Left colon (tissue), 2 donors: ENCODE results near the gene ZBTB17. TPM values are rescaled to one million over a fixed set of nuclear protein-coding genes. Genes with fewer than 3 reads are reported as not detected.
A peak's percentile ranks its signal among the peaks of the same experiment; 100 is the strongest.

ENCODE experiments used
- ATAC-seq: fragments of 200-7000 bp; cut with Tn5 transposase; one replicate; pipeline ENCODE4 v1.9.1; 2020; ENCODE audit warnings: mild to moderate bottlenecking, moderate library complexity
- DNase-seq, 2 donors: peaks; one replicate each; pipeline ENCODE4 v3.0.0-alpha.2; 2020
- intact Hi-C, 2 donors: fragments of 100-400 bp; cut with DNase I in 1 of 2; cut with micrococcal nuclease in 1 of 2; formaldehyde crosslinking; loops; one replicate each; pipeline versions ENCODE4 v1.11.2 to v1.14.0; 2022; cut with DNase I, micrococcal nuclease
- total RNA-seq, 2 donors: library from RNA; stranded (reverse); fragmentation: NEBNext Ultra II Directional; extraction: Animal tissue kit (Norgen Biotek cat#: 25700); gene quantifications; one replicate each; pipeline ENCODE4 v1.2.1, GENCODE V29; 2021
- donor health status: DM: no; HTN: no; CAD: no.
- donor health status: DM: yes; HTN: yes; CAD: no.

ZBTB17 gene
- total RNA-seq, 2 donors from 2014 or later = 29.1 to 30.0 TPM

DNA sequence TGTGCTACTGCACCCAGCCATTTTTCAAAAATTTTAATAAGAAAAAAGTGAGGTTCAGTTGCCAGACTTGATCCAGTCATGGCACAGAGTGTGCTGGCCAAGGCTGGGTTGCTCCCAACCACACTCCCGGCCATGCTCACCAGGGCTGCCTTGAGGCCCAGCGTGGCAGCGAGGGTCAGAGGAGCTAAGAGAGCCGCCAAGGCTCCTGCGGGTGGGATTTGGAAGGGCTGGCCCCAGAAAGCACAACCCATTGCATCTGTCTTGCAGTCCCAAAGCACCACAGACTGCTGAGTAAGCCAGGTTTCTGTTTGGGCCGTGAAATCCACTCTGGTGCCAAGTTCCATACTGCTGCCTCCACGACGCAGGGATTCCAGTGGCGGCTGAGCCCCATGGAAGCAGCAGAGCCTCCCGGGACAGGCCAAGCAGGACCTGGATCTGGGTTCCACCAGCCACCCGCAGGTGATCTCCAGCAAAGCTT lies 22.6 kb downstream of the ZBTB17 start:
- intact Hi-C loops = no loop called here

DNA sequence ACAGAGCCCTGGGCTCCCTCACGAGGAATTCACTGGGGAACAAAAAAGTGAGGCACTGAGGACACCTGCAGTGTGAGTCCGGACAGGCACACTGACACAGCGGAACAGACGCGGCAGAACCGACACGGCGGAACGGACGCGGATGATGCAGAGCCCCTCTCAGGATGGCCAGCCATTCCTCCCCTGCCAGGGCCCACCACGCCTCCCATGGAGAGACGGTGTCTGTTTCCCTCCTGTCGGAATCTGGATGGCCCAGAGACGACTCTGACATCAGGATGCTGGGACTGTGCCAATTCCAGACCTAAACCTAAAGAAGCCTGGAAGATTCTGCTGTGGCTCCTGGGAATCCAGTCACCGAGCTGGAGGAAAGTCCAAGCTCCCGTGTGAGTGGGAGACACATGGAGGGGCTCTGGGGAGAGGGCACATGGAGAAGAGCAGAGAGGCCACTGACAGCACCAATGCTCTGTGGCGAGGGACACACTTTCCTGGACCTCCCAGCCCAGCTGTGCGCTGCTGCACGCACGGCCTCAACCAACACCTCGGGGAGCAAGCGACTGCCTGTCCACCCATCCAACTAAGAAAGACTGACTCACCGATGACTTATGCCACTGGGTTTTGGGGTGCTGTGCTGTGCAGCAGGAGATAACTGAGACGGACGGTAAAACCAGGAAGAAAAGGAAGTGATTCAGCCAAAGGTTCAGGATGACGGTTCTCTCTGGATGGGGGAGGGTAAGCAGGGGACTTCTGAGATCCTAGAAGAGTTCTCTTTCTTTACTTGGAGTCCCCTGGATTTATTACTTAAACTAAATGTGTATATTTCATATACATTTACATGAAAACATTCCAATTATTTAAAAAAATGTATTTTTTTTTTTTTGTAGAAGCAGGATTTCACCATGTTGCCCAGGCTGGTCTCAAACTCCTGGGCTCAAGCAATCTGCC lies 23.3 kb downstream of the ZBTB17 start:
- intact Hi-C loops = no loop called here
- DNase-seq = no peak
- no peak for ATAC-seq

More for the DNA sequence above, 22.6 kb downstream of the ZBTB17 start:
- ATAC-seq (no peak), DNase-seq (no peak)

DNA sequence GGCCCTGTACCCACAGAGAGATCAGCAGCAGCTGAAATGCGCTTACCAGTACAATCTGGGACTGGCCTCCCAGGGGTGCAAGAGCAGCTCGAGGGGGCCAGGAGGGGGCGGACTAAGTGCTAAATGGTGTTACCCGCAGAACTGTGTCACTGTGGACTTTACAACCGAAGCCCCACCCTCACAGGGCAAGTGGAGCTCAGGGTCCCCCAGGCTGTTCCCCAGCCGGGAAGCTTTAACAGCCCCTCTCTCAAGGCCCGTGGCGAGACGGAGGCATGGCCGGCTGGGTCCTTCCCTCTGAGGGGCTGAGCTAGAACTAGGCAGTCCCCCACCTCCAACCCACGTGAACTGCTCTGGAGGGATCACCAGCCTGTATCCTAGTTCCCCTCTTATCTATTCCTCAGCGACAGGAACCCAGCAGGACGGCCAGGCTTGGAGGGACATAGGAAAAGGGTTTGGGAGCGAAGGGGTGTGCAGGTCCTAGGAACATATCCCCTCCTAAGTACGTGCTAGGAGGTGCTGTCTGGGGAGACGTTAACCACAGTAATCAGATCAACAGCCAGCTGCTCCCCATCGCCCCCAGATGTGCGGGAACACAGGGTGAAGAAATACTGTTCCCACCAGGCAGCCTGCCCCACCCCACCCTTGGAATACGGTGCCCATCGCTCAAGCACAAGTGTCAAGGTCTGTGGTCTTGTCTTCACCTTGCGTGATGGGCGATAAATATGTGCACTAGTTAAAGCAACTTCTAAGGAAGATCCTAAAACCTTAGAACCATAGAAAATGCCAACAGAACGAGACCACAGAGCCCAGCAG lies 24.4 kb downstream of the ZBTB17 start:
- intact Hi-C loops = no loop called here
- ATAC-seq (no peak), DNase-seq (no peak)

DNA sequence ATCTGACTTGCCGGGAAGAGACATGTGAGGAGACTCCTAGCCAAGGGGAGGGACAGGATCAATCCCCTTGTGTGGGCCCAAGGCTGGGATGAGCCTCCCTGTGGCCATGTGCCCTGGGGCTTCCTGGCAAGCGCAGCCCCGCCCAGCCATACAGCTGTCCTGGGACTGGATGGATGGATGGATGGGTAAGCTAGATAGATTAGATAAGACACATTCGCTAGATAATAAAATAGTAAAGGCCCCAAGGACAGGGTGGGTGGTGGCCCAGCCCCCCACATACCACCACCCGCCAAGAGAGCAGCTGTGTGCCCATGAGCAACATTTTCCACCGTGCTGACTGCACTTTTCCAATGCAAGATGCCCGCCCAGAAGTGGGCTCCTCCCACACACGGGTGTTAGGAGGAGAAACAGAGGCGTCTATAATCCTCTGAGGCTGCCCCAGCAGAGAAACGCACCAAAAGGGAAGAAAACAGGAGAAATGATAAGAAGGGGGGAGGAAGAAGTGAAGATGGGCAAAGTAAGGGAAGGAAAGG lies 25.1 kb downstream of the ZBTB17 start:
- intact Hi-C loops = no loop called here
- ATAC-seq (no peak), DNase-seq (no peak)

DNA sequence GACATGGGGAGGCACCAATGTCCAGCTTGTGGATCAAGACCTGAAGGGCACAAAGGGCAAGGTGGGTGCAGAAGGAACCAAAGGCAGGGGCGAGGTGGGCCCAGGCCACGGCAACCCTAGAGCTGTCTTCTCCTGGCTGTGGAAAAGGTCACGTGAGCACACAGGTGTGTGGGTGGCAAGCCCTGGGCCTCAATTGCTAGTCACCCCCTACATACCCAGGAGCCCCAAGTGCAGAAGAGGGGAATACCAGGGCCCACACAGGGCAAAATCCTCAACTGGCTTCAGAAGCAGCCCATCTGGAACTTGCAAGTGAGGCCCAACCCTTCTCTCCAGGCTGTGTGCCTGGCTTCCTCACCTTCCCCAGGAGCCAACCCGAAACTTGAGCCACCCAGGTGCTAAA lies 25.6 kb downstream of the ZBTB17 start:
- ATAC-seq (no peak), DNase-seq (no peak)
- intact Hi-C loops = no loop called here

DNA sequence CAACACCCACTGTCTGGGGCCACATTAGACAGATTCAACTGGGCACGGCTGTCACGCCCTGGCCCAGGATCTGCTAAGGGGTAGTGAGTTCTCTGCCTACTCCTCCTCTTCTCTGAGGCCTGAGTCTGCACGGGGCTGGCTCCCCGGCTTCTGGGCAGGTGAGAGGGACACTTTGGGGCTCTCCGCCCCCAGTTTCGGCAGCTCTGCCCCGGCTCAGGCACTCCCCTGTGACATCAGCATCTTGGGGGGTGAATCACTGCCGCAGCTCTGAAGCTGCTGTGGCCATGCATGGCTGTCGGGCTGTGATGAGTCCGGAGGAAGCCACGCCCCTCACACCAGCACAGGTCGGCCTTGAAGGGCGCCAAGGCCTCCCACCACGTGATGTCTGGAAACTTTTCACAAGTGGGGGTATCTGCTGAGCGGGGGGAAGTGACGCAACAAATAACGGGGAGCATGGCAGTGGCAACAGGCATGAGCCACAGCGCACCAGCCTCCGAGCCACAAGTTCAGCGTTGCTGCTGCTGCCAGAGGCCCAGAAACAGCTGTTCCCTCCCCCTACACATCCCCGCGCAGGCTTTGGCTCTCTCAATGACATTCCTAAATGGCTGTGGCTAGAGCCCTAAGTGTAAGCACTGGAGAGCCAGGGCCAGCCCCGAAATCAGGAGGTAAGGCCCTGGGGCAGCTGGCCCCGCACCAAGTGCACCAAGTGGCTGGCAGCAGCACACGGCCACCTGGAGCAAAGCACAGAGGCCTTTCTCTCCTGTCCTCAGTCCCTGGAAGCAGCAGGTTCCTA lies 26.3 kb downstream of the ZBTB17 start:
- intact Hi-C loops = no loop called here
- ATAC-seq (peak; percentile 53), DNase-seq (peak; percentile 79 to 87)

DNA sequence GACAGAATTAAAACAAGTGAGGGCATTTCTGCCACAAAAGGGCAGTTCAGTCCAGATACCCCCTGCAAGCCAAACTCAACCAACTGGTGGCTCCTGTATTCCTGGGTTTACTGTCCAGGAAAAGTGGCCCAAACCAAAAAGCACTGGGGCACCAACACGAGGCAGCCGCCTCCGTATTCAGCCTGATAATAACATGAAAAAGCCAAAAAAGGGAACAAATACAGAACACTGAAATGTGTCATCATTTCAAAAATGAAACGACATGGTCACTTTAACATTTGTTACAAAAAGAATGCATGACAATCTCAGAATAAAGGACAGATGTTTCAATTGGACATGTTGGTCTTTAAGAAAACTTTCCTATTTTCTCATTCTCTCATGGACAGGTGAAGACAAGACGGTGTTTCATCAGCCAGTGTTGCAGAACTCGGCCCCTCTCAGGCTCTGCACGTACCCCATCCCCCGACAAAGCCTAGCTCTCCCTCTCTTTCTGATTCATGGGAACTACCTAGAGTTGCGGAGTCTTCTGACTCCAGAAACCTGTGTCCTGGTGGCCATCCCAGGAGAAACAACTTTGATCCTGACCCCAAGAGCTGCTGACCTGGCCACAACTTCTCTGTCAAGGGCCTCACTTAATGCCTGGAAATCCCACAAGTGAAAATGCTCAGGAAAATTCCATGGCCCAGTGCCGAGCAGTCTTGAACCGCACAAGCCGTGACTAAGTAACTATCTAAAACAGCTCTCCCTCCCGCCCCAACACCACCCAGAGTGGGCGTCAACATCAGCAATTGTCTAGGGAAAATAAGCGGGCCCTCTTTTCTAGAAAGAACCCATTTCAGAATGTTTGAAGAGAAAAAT lies 27.1 kb downstream of the ZBTB17 start:
- ATAC-seq (no peak), DNase-seq (peak; percentile 52 to 54)
- intact Hi-C loops = no loop called here

DNA sequence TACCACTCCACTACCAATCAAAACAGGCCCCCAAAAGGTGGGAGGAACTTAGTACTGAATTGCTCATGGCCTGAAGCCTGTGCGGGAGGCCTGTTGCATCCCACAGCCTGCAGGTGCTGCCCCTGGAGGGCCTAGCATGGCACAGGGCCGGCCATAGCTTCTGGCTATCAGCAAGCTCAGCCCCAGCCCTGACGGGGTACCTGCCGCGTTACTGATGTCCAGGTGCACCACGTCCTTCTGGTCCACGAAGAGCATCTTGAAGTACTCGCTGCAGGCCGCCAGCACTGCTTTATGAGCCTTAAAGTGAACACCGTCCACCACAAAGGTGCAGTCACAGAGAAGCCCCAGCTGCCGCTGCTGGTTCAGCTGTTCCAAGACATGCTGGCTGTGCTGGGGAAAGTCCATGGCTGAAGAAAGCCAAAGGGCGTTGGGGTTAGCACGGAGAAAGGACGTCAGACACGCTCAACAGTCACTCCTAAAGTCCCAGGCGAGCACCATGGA lies 27.8 kb downstream of the ZBTB17 start:
- DNase-seq (no peak), ATAC-seq (no peak)

DNA sequence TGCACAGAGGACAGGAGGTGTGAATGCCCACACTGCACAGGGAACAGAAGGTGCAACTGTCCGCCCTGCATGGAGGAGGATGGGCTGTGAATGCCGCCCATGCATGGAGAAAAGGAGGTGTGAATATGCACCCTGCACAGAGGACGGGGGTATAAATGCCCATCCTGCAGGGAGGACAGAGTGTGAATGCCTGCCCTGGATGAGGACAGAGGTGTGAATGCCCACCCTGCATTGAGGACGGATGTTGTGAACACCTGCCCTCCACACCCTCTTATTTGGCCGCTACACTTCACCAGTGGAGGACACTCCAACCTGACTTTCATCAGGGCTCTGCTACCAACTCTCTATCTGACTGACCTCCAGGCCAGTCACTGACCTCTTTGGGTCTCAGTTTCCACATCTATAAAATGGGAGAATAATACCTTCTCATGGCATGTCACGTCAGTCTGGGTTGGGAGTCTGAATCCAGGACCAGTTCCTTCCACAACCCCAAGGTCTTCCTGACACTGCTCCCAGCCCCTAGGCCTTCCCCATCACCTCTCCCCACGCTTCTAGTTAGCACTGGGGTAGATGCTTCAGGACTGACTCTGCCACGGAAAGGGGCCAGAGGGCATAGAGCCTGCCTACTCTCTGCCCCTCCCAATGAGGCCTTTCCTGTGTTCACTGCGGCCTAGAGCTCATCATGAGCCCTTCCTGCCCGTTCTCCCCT lies 28.4 kb downstream of the ZBTB17 start:
- intact Hi-C loops = no loop called here
- no peak for DNase-seq
- no peak for ATAC-seq

More for the DNA sequence above, 27.8 kb downstream of the ZBTB17 start:
- intact Hi-C loops = no loop called here

DNA sequence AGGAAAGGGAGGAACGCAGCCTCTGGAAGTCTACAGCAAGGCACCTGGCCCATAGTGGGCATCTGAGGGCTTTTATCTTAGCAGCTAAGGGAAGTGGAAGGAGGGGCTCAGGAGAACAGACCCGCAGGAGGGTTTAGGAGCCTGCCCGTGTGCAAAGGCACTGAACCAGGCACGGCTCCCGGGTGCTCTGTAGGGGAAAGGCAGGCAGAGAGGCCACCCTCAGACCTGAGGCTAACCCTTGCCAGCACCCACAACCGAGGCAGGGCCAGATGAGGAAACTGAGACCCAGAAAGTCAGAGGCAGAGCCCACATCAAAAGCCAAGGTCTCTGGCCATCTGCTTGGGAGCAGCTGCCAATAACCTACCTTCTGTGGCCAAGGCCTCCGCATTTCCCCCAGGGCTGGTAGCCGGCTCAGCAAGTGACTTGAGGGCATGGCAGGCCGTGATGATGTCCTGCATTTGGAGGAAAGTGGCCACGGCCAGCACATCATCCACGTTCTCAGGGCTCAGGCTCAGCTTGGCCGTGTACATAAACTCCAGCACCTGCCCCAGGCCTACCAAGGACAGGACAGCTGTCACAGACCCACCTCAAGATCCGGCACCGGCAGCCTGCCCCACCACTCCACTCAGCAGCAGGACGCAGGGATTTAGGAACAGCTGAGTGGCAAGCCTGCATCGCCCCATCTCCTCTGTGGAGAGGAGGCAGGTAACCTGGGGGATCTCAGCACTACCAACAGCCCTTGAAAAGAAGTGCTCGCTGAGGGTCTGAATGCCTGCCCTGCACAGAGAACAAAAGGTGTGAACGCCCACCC lies 29.1 kb downstream of the ZBTB17 start:
- ATAC-seq (no peak), DNase-seq (no peak)
- intact Hi-C loops = no loop called here

DNA sequence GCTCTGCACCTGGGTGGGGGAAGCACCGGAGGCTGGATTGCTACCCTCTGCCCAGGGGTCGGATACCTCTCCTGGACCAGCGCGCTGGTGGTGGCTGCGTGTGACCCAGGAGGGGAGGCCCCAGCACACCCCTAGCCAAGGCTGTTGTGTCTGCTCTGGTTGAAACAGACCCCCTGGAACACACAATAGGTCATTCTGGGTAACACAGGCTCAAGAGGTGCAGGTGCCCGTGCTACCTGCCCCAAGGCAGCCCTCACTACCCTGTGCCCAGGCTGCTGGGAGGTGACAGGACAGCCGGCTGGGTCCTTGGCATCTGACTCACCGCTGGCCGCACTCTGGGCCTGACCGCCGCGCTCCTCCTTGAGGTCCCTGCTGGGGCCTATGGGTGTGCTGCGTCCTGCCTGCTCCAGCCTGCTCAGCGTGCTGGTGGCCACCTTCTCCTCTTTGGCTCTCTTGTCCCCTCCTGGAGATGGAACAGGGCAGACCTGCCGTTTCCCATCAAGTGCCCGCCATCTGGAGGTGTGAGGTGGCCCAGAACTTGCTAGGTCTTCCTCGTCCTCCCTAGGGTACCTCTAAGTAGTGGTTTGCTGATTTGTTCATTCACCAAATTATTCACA lies 30.0 kb downstream of the ZBTB17 start:
- no peak for ATAC-seq
- no peak for DNase-seq
- intact Hi-C loops = no loop called here

DNA sequence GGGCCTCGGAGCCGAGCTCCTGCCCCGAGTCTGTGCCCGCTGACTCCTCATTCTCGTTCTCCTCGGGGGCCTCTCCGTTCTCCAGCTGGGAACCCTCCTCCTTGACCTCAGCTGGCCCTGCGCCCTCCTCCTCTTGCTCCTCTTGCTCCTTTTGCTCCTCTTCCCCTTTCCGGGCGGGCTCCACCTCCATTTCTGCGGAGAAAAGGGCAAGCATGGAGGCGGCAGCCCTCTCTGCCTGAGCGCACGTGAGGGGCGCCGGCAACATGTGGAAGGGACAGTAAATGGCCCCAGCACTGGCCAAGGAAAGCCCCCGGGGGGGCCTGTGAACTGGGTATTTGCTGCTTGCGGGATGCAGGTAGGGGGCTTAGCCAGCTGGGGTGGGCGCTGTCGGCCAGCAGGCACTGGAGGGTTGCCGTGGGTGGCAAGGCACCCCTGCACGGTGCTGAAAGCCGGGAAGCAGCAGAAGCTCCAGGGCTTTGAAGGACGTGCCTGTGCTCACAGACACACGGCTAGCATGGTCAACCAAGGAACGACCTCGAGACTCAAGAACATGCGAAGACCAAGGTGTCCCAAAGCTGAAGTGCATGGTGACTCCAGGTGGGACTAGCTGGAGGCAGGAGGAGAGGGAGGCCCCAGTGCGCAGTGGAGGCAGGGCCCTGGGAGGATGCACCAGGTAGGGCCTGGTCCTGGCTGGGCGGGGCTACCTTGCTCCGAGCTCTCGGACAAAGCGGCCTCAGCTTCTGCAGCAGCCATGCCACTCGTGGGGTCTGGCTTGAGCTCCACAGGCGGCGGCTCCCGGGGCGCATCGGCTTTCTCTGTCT lies 30.7 kb downstream of the ZBTB17 start:
- ATAC-seq = no peak
- intact Hi-C loops = no loop called here

DNA sequence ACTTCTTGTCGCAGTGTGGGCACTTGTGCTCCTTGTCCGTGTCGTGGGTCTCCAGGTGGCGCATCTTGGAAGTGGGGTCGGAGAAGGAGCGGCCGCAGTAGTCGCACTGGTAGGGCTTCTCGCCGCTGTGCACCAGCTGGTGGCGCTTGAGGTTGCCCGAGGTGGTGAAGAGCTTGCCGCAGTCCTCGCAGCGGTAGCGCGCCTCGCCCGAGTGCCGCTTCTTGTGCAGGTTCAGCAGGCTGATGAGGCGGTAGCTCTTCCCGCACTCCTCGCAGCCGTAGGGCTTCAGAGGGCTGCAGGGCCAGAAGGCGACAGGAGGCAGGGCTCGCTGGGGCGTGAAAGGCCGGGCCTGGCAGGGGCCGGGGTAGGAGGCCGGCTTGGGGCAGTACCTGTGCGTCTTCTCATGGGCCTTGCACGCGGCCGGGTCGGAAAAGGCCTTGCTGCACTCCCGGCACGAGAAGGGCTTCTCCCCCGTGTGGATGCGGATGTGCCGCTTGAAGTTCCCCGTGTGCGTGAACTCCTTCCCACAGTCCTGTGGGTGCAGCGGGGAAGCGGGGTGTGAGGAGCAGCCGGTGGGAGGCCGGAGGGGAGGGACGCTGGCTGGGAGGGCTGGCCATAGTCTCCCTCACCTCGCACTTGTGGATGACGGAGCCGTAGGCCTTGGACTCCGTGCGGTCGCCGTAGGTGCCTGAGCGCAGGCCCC lies 31.4 kb downstream of the ZBTB17 start:
- intact Hi-C loops = no loop called here
- ATAC-seq (no peak), DNase-seq (no peak)

More for the DNA sequence above, 30.7 kb downstream of the ZBTB17 start:
- DNase-seq = no peak

DNA sequence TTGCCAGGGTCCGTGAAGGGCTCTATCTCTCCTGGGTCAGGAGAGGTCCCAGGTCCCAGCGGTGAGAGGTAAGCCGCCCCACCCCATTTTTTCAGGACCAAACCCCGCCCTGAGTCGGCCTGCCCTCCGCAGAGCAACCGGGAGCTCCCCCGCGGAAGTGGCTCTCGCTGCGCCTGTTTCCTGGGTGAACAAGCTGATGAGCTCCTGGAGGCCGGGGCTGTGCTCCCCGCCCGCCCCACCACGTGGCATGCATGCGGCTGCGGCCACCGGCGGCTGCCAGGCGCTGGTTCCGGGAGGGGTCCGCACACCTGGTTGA lies 32.0 kb downstream of the ZBTB17 start:
- intact Hi-C loops = no loop called here
- ATAC-seq = no peak
- no peak for DNase-seq
